Immature natural killer cell (primary cell): ENCODE measurements around the gene ARL5C. TPM values are rescaled to one million over a fixed set of nuclear protein-coding genes. Genes with fewer than 3 reads are reported as not detected.

ENCODE experiments used
- DNase-seq, 3 donors: peaks; one replicate each; pipeline ENCODE4 v3.0.0; 2022; ENCODE audit warnings: mixed read lengths in 1 of 3
- H3K27ac Mint-ChIP-seq, 6 donors: one replicate each; pipeline ENCODE4 v1.8.0; 2020; ENCODE audit warnings: mixed read lengths in 6 of 6, mild to moderate bottlenecking in 5 of 6, inconsistent platforms in 4 of 6, moderate library complexity in 3 of 6
- H3K27me3 Mint-ChIP-seq, 3 donors: one replicate each; pipeline ENCODE4 v1.8.0; 2020 to 2021; ENCODE audit warnings: low read depth in 3 of 3, mild to moderate bottlenecking in 3 of 3, mixed read lengths in 3 of 3, moderate library complexity in 3 of 3, inconsistent platforms in 1 of 3
- H3K36me3 Mint-ChIP-seq, 3 donors: one replicate each; pipeline ENCODE4 v1.8.0; 2020; ENCODE audit warnings: mixed read lengths in 3 of 3, inconsistent platforms in 2 of 3, mild to moderate bottlenecking in 2 of 3
- H3K4me1 Mint-ChIP-seq, 2 donors: one replicate each; pipeline ENCODE4 v1.8.0; 2020; ENCODE audit warnings: inconsistent platforms in 2 of 2, mild to moderate bottlenecking in 2 of 2, mixed read lengths in 2 of 2, moderate library complexity in 1 of 2
- H3K4me3 Mint-ChIP-seq, 5 donors: one replicate each; pipeline ENCODE4 v1.8.0; 2020; ENCODE audit warnings: mild to moderate bottlenecking in 5 of 5, mixed read lengths in 5 of 5, inconsistent platforms in 3 of 5, moderate library complexity in 3 of 5
- H3K9me3 Mint-ChIP-seq, 6 donors: one replicate each; pipeline ENCODE4 v1.8.0; 2020; ENCODE audit warnings: mild to moderate bottlenecking in 6 of 6, mixed read lengths in 6 of 6, inconsistent platforms in 4 of 6, moderate library complexity in 3 of 6
- polyA plus RNA-seq, 3 donors: library from polyadenylated mRNA; unstranded; fragments of 300-500 nt; fragmentation: Illumina TruSeq; gene quantifications; one replicate each; pipeline ENCODE4 v1.2.3, GENCODE V29; 2021

The ARL5C gene
- polyA plus RNA-seq, 3 donors from 2014 or later: not detected

GRCh38 chr17:39116224-39116623, 49.7 kb downstream of the ARL5C start:
- H3K36me3 Mint-ChIP-seq: no peaks in the 10 kb centered on the region
- H3K9me3 Mint-ChIP-seq: no peaks in the 10 kb centered on the region
- DNase-seq: no peak
- H3K4me3 Mint-ChIP-seq: no peak overlapping the region
- H3K27me3 Mint-ChIP-seq: peaks cover 0 to 3% (median 1%) of the 10 kb centered on the region in 3 donors
- H3K4me1 Mint-ChIP-seq: peaks cover 0 to 2% of the 10 kb centered on the region in 2 donors
- no peak overlapping the region for H3K27ac Mint-ChIP-seq

GRCh38 chr17:39115135-39115534, 50.8 kb downstream of the ARL5C start:
- H3K27me3 Mint-ChIP-seq: peaks cover 0 to 3% (median 1%) of the 10 kb centered on the region in 3 donors
- H3K27ac Mint-ChIP-seq: peak overlapping the region in 1 of 6 donors; percentile 7
- H3K36me3 Mint-ChIP-seq: no peaks in the 10 kb centered on the region
- no peak for DNase-seq
- no peak overlapping the region for H3K4me3 Mint-ChIP-seq
- H3K4me1 Mint-ChIP-seq: peaks cover 0 to 4% of the 10 kb centered on the region in 2 donors
- H3K9me3 Mint-ChIP-seq: no peaks in the 10 kb centered on the region

GRCh38 chr17:39114723-39115122, 51.2 kb downstream of the ARL5C start:
- Mint-ChIP-seq H3K4me3 (no peak overlapping the region), H3K36me3 (no peaks in the 10 kb centered on the region), H3K9me3 (no peaks in the 10 kb centered on the region), H3K4me1 (peaks cover 0 to 4% of the 10 kb centered on the region in 2 donors), H3K27me3 (peaks cover 0 to 3% (median 1%) of the 10 kb centered on the region in 3 donors), H3K27ac (no peak overlapping the region)
- DNase-seq: no peak

GRCh38 chr17:39113871-39114270, 52.1 kb downstream of the ARL5C start:
- Mint-ChIP-seq H3K4me3 (no peak overlapping the region), H3K36me3 (no peaks in the 10 kb centered on the region), H3K4me1 (peaks cover 0 to 4% of the 10 kb centered on the region in 2 donors), H3K9me3 (no peaks in the 10 kb centered on the region), H3K27ac (no peak overlapping the region), H3K27me3 (peaks cover 0 to 3% (median 1%) of the 10 kb centered on the region in 3 donors)
- DNase-seq: no peak

- peaks cover 0 to 4% (median 0%) of the 10 kb centered on the region in 3 donors for H3K36me3 Mint-ChIP-seq
- no peaks in the 10 kb centered on the region for H3K9me3 Mint-ChIP-seq
- DNase-seq: no peak
- peaks cover 0 to 2% of the 10 kb centered on the region in 2 donors for H3K4me1 Mint-ChIP-seq
- peaks cover 0 to 2% (median 0%) of the 10 kb centered on the region in 3 donors for H3K27me3 Mint-ChIP-seq
- no peak overlapping the region for H3K4me3 Mint-ChIP-seq
- H3K27ac Mint-ChIP-seq: peak overlapping the region in 3 of 6 donors; percentile 3 to 81 (median 60)
Measured at GRCh38 chr17:39110435-39111136, 55.4 kb downstream of the ARL5C start.

- Mint-ChIP-seq H3K4me3 (no peak overlapping the region), H3K27ac (no peak overlapping the region)
Measured at GRCh38 chr17:39108461-39109375, 57.2 kb downstream of the ARL5C start.

GRCh38 chr17:39107973-39108372, 58.0 kb downstream of the ARL5C start:
- peaks cover 0 to 2% of the 10 kb centered on the region in 2 donors for H3K4me1 Mint-ChIP-seq
- H3K4me3 Mint-ChIP-seq: no peak overlapping the region
- no peaks in the 10 kb centered on the region for H3K9me3 Mint-ChIP-seq
- H3K27me3 Mint-ChIP-seq: peaks cover 0 to 2% (median 2%) of the 10 kb centered on the region in 3 donors
- peak overlapping the region in 2 of 6 donors; percentile 40 to 83 for H3K27ac Mint-ChIP-seq
- no peak for DNase-seq
- peaks cover 0 to 4% (median 0%) of the 10 kb centered on the region in 3 donors for H3K36me3 Mint-ChIP-seq

More at GRCh38 chr17:39108461-39109375, 57.2 kb downstream of the ARL5C start:
- H3K9me3 Mint-ChIP-seq: no peaks in the 10 kb centered on the region
- H3K36me3 Mint-ChIP-seq: peaks cover 0 to 4% (median 0%) of the 10 kb centered on the region in 3 donors
- DNase-seq: no peak
- peaks cover 0 to 2% (median 2%) of the 10 kb centered on the region in 3 donors for H3K27me3 Mint-ChIP-seq
- peaks cover 0 to 2% of the 10 kb centered on the region in 2 donors for H3K4me1 Mint-ChIP-seq

GRCh38 chr17:39107155-39107554, 58.8 kb downstream of the ARL5C start:
- H3K27me3 Mint-ChIP-seq: peaks cover 0 to 2% (median 2%) of the 10 kb centered on the region in 3 donors
- H3K4me1 Mint-ChIP-seq: peaks cover 6 to 7% of the 10 kb centered on the region in 2 donors
- H3K27ac Mint-ChIP-seq: peak overlapping the region in 1 of 6 donors; percentile 31
- no peaks in the 10 kb centered on the region for H3K9me3 Mint-ChIP-seq
- DNase-seq: no peak
- H3K4me3 Mint-ChIP-seq: no peak overlapping the region
- H3K36me3 Mint-ChIP-seq: peaks cover 0 to 4% (median 0%) of the 10 kb centered on the region in 3 donors

Other genes starting within 250 kb of the ARL5C start
- gene FBXO47, start 198.8 kb downstream of the ARL5C start, polyA plus RNA-seq: not detected
- gene PLXDC1, start 14.5 kb downstream of the ARL5C start, polyA plus RNA-seq: 1 to 10 TPM; 2.8 to 9.7 (median 6.8) TPM
- 1 to 10 TPM in 1 of 3 donors, under 1 TPM in 1, not detected in 1; 0.48 to 5.0 TPM for gene CACNB1, start 31.5 kb upstream of the ARL5C start, polyA plus RNA-seq
- gene RPL19, start 34.1 kb upstream of the ARL5C start, polyA plus RNA-seq: 1,000 to 10,000 TPM; 1,129 to 1,798 (median 1,451) TPM
- not detected for gene STAC2, start 59.8 kb upstream of the ARL5C start, polyA plus RNA-seq
- gene FBXL20, start 235.5 kb upstream of the ARL5C start, polyA plus RNA-seq: 1 to 10 TPM in 2 of 3 donors, under 1 TPM in 1; 0.55 to 4.9 (median 2.4) TPM